A549 (cell line): ENCODE measurements around the gene GRIP1. TPM values are rescaled to one million over a fixed set of nuclear protein-coding genes. Genes with fewer than 3 reads are reported as not detected.

Source experiments
- ATAC-seq, 2 experiments: fragments of 200-7000 bp in 1 of 2; fragments of >200 bp in 1 of 2; cut with Nextera tagmentation in 1 of 2; cut with Tn5 transposase in 1 of 2; 3 replicates each; pipeline versions ENCODE4 v1.8.0 to v1.9.1; 2018 to 2020; ENCODE audit warnings: mild to moderate bottlenecking in 1 of 2, moderate library complexity in 1 of 2
- CTCF ChIA-PET: fragments of 300-600 bp; sonication (Branson Sonifier 250); formaldehyde crosslinking; extraction: SDS; loops from one replicate; lab custom pipeline; 2021; ENCODE audit warnings: antibody characterized with exemption, inconsistent platforms; lab: Yijun Ruan, JAX
- POLR2A ChIA-PET: fragments of 350-600 bp; formaldehyde crosslinking; extraction: SDS; loops from one replicate; lab custom pipeline; 2021; ENCODE audit warnings: antibody characterized with exemption, inconsistent platforms; lab: Yijun Ruan, JAX
- DNase-seq, 2 experiments: peaks; one replicate each; pipeline versions ENCODE4 v3.0.0 to v3.0.0-alpha.2; 2011 to 2016; ENCODE audit warnings: low read depth in 1 of 2, low spot score in 1 of 2
- FAIRE-seq: peaks from 2 replicates; lab custom pipeline; 2011; peaks lifted over from hg19 to GRCh38; lab: Jason Lieb, UNC
- H3K27ac ChIP-seq, 2 experiments: fragments of >200 bp; sonication (Bioruptor Twin); formaldehyde crosslinking; 3 replicates each; pipeline ENCODE4 v1.5.1; 2016 to 2017
- H3K4me1 ChIP-seq: fragments of >200 bp; sonication (Bioruptor Twin); formaldehyde crosslinking; 3 replicates; pipeline ENCODE4 v1.6.1; 2016
- H3K4me2 ChIP-seq: fragments of >200 bp; sonication (Bioruptor Twin); formaldehyde crosslinking; 3 replicates; pipeline ENCODE4 v1.6.1; 2016
- H3K4me3 ChIP-seq: fragments of >200 bp; sonication (Bioruptor Twin); formaldehyde crosslinking; 3 replicates; pipeline ENCODE4 v1.5.1; 2016
- H3K9me3 ChIP-seq: fragments of >200 bp; sonication (Bioruptor Twin); formaldehyde crosslinking; 3 replicates; pipeline ENCODE4 v1.6.1; 2016
- BHLHE40 ChIP-seq: IDR thresholded peaks from 2 replicates; pipeline ENCODE4 v1.6.1; 2012; ENCODE audit warnings: low read depth, low read length, inconsistent platforms
- CBX2 ChIP-seq: fragments of 200-600 bp; sonication (generic); IDR thresholded peaks from 2 replicates; pipeline ENCODE4 v1.6.1; 2016; ENCODE audit warnings: low read depth, mild to moderate bottlenecking, borderline replicate concordance
- CEBPB ChIP-seq, 2 experiments: fragments of >200 bp in 1 of 2; sonication (Bioruptor Twin) in 1 of 2; formaldehyde crosslinking in 1 of 2; IDR thresholded peaks; 2 replicates each; pipeline ENCODE4 v1.6.1; 2012 to 2016
- CTCF ChIP-seq: fragments of >200 bp; sonication (Bioruptor Twin); formaldehyde crosslinking; IDR thresholded peaks from 3 replicates; pipeline ENCODE4 v1.5.1; 2016
- EHF ChIP-seq: fragments of 250-450 bp; sonication (Bioruptor Pico); IDR thresholded peaks from 2 replicates; pipeline ENCODE4 v1.5.0; 2020; ENCODE audit warnings: mild to moderate bottlenecking
- ELK1 ChIP-seq: fragments of 150-350 bp; IDR thresholded peaks from 2 replicates; pipeline ENCODE4 v1.6.1; 2014; ENCODE audit warnings: low read depth, mild to moderate bottlenecking, low read length
- FOXS1 ChIP-seq: fragments of 250-450 bp; sonication (Bioruptor Pico); IDR thresholded peaks from 2 replicates; pipeline ENCODE4 v1.5.0; 2020; ENCODE audit warnings: mild to moderate bottlenecking, moderate library complexity
- HES2 ChIP-seq: fragments of >200 bp; sonication (Bioruptor Twin); formaldehyde crosslinking; IDR thresholded peaks from 2 replicates; pipeline ENCODE4 v1.6.1; 2016
- HOXB13 ChIP-seq: fragments of 250-450 bp; sonication (Bioruptor Pico); IDR thresholded peaks from 2 replicates; pipeline ENCODE4 v1.5.0; 2020; ENCODE audit warnings: low read depth, mild to moderate bottlenecking, moderate library complexity
- KDM5A ChIP-seq: fragments of 200-600 bp; sonication (generic); IDR thresholded peaks from 2 replicates; pipeline ENCODE4 v1.6.1; 2016; ENCODE audit warnings: antibody characterized with exemption, mild to moderate bottlenecking
- MAZ ChIP-seq: fragments of 150-350 bp; IDR thresholded peaks from 2 replicates; pipeline ENCODE4 v1.6.1; 2014; ENCODE audit warnings: antibody characterized with exemption, low read depth, low read length, borderline replicate concordance
- POLR2A ChIP-seq: IDR thresholded peaks from 2 replicates; pipeline ENCODE4 v1.6.1; 2012; ENCODE audit warnings: mild to moderate bottlenecking, low read length
- POLR2AphosphoS2 ChIP-seq: conservative IDR thresholded peaks from 2 replicates; pipeline ENCODE4 v1.6.1; 2012; ENCODE audit warnings: low read length, improper control_type of control experiment, inconsistent platforms
- RAD21 ChIP-seq, 2 experiments: fragments of >200 bp in 1 of 2; sonication (Bioruptor Twin) in 1 of 2; formaldehyde crosslinking in 1 of 2; IDR thresholded peaks in 1 of 2; conservative IDR thresholded peaks in 1 of 2; 2 replicates in 1 of 2; 3 replicates in 1 of 2; pipeline ENCODE4 v1.6.1; 2012 to 2018; ENCODE audit warnings: inconsistent platforms in 1 of 2
- RARB ChIP-seq: fragments of 250-450 bp; sonication (Bioruptor Pico); IDR thresholded peaks from 2 replicates; pipeline ENCODE4 v1.8.0; 2021; ENCODE audit warnings: mild to moderate bottlenecking, moderate library complexity
- REST ChIP-seq: fragments of 200-600 bp; sonication (generic); IDR thresholded peaks from 2 replicates; pipeline ENCODE4 v1.6.1; 2016; ENCODE audit warnings: antibody characterized with exemption, mild to moderate bottlenecking, moderate library complexity
- RFX5 ChIP-seq: fragments of 450-650 bp; IDR thresholded peaks from 2 replicates; pipeline ENCODE4 v1.7.1; 2014; ENCODE audit warnings: antibody characterized with exemption, mild to moderate bottlenecking, moderate library complexity
- RNF2 ChIP-seq: fragments of 200-600 bp; sonication (generic); IDR thresholded peaks from 2 replicates; pipeline ENCODE4 v1.6.1; 2016; ENCODE audit warnings: low read depth, mild to moderate bottlenecking, antibody characterized with exemption, moderate library complexity, borderline replicate concordance
- SMC3 ChIP-seq: fragments of >200 bp; sonication (Bioruptor Twin); formaldehyde crosslinking; IDR thresholded peaks from 3 replicates; pipeline ENCODE4 v1.6.1; 2018; ENCODE audit warnings: inconsistent platforms
- SREBF2 ChIP-seq: fragments of 450-650 bp; IDR thresholded peaks from 2 replicates; pipeline ENCODE4 v1.6.1; 2014; ENCODE audit warnings: mild to moderate bottlenecking, moderate library complexity
- TP53 ChIP-seq: fragments of 250-450 bp; sonication (Bioruptor Pico); IDR thresholded peaks from 2 replicates; pipeline ENCODE4 v1.5.0; 2021; ENCODE audit warnings: mild to moderate bottlenecking, moderate library complexity
- USF2 ChIP-seq: fragments of 450-650 bp; IDR thresholded peaks from 2 replicates; pipeline ENCODE4 v1.6.1; 2014; ENCODE audit warnings: antibody characterized with exemption
- ZFP36 ChIP-seq: fragments of 450-650 bp; IDR thresholded peaks from 2 replicates; pipeline ENCODE4 v1.6.1; 2014; ENCODE audit warnings: borderline replicate concordance; ENCODE audit not compliant: partially characterized antibody
- WGBS: methylation state at CpG from one replicate; pipeline ENCODE4 v1.1.6; 2017; ENCODE audit errors: missing lambda C conversion rate; 5-methylcytosine and 5-hydroxymethylcytosine counted together
- polyA plus RNA-seq, 4 experiments: library from polyadenylated mRNA; depleted of rRNA in 3 of 4; stranded (reverse); fragments of >200 nt; fragmentation: RNase III in 1 of 4; extraction: RNeasy Plus Mini Kit Qiagen cat#74134 plus additional on column Dnase treatment in 1 of 4; gene quantifications; 2 replicates in 3 of 4; 3 replicates in 1 of 4; pipeline ENCODE4 v1.2.3, GENCODE V29; 2011 to 2017

The GRIP1 gene
- polyA plus RNA-seq, 2 of the 4 experiments (the other 2 are of a cell fraction) = 4.6 to 5.8 TPM

- no peak for ATAC-seq
- POLR2A ChIA-PET = no interaction called here
These were observed 137.4 kb downstream of the GRIP1 start for GRCh38 chr12:66541426-66541825.

GRCh38 chr12:66539431-66539830, 139.4 kb downstream of the GRIP1 start:
- TF ChIP-seq CEBPB (IDR thresholded peaks at IDR 0.05) (no peak), HOXB13 (no peak), EHF (CRISPR knock-in tag) (no peak), RARB (CRISPR knock-in tag) (no peak), ZFP36 (no peak), POLR2AphosphoS2 (no peak), REST (no peak), FOXS1 (CRISPR knock-in tag) (no peak)
- TF ChIP-seq, all 56 proteins: peak for 0
- no peak for ATAC-seq
- Histone ChIP-seq H3K27ac (no peak overlapping the region), H3K4me2 (no peak overlapping the region), H3K4me1 (no peaks in the 10 kb centered on the region), H3K9me3 (no peaks in the 10 kb centered on the region), H3K4me3 (no peak overlapping the region)
- DNase-seq = no peak
- FAIRE-seq = no peak
- POLR2A ChIA-PET = no interaction called here
- CTCF ChIA-PET = no interaction called here

More at GRCh38 chr12:66541426-66541825, 137.4 kb downstream of the GRIP1 start:
- no peaks in the 10 kb centered on the region for H3K9me3 ChIP-seq
- FAIRE-seq (no peak), DNase-seq (no peak)
- H3K27ac ChIP-seq = no peak overlapping the region
- CTCF ChIA-PET = no interaction called here
- H3K4me3 ChIP-seq = no peak overlapping the region
- WGBS = 0% methylated on average over 1 of the region's 1 CpG
- H3K4me1 ChIP-seq = no peaks in the 10 kb centered on the region
- no peak overlapping the region for H3K4me2 ChIP-seq
- TF ChIP-seq MAZ (no peak), RARB (CRISPR knock-in tag) (no peak), CTCF (no peak), TP53 (CRISPR knock-in tag) (no peak), ZFP36 (no peak), CBX2 (no peak), KDM5A (no peak), POLR2A (no peak), RNF2 (no peak), EHF (CRISPR knock-in tag) (no peak), SREBF2 (no peak), RAD21 (conservative IDR thresholded peaks at IDR 0.05 in 1 of 2, IDR thresholded peaks at IDR 0.05 in 1 of 2) (no peak), RFX5 (no peak)

GRCh38 chr12:66538970-66539369, 139.9 kb downstream of the GRIP1 start:
- CTCF ChIA-PET = no interaction called here
- Histone ChIP-seq H3K4me3 (no peak overlapping the region), H3K27ac (no peak overlapping the region), H3K9me3 (no peaks in the 10 kb centered on the region), H3K4me1 (no peaks in the 10 kb centered on the region), H3K4me2 (no peak overlapping the region)
- no peak for FAIRE-seq
- TF ChIP-seq FOXS1 (CRISPR knock-in tag) (no peak), SREBF2 (no peak), ELK1 (no peak), USF2 (no peak), CTCF (no peak), RAD21 (conservative IDR thresholded peaks at IDR 0.05 in 1 of 2, IDR thresholded peaks at IDR 0.05 in 1 of 2) (no peak), SMC3 (no peak), MAZ (no peak), HES2 (no peak), BHLHE40 (no peak)
- WGBS = 89% methylated on average over 4 of the region's 4 CpGs
- ATAC-seq = no peak
- no peak for DNase-seq
- POLR2A ChIA-PET = no interaction called here
